T-helper 22 cell (primary cell): Measurements from ENCODE around the gene JAZF1.

ENCODE experiments used
- DNase-seq: peaks from one replicate; pipeline ENCODE4 v3.0.0-alpha.2; 2020; ENCODE audit warnings: low read depth

The JAZF1 gene

GRCh38 chr7:27967639-27968038 is 213.0 kb downstream of the JAZF1 start:
- DNase-seq, result no peak

GRCh38 chr7:27966219-27966780 is 214.3 kb downstream of the JAZF1 start:
- no peak for DNase-seq

GRCh38 chr7:27965650-27966049 is 214.9 kb downstream of the JAZF1 start:
- no peak for DNase-seq

GRCh38 chr7:27964820-27965219 is 215.8 kb downstream of the JAZF1 start:
- DNase-seq, result no peak

DNA sequence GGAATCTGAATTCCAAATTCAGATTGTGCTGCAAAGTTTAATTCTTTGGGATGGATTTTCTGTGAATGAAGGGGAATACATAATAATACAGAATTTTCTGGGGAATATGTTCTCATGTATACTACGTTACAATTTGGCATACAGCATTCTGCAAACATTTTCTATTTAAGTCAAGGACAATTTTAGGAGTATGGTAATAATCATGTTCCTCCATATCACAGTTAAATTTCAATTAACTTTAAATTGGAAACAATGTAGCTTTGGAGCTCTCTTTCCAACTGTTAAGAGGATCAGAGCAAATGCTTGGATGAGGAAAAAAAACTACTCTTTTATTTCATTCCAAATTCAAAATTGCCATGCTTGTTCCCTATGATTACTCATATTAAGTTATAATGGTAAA is 217.5 kb downstream of the JAZF1 start:
- DNase-seq, result no peak

GRCh38 chr7:27962273-27962672 is 218.3 kb downstream of the JAZF1 start:
- DNase-seq, result no peak

- no peak for DNase-seq
These were observed 219.3 kb downstream of the JAZF1 start for GRCh38 chr7:27961255-27961654.

DNA sequence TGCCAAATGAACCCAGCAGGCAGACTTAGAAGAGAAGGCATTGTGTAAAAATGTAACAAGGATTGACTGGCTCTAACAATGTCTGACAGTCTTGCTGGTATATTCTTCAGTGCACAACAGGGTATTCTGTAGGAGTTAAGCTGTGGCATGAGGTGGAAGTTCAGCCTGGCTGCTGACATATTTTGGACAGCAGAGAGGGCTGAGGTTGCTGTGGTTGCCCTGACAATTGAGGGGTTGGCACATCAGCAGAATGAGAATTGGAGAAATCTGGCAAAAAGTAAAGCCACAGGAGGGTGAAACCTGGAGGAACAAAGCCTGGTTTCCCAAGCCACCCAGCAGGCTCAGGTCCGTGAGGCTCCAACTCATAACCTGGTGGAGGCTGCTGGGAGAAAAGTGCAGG is 220.2 kb downstream of the JAZF1 start:
- no peak for DNase-seq

GRCh38 chr7:27958933-27959548 is 221.6 kb downstream of the JAZF1 start:
- no peak for DNase-seq

- no peak for DNase-seq
These were observed 225.0 kb downstream of the JAZF1 start for GRCh38 chr7:27955596-27955995.

- DNase-seq, result no peak
These were observed 225.6 kb downstream of the JAZF1 start for GRCh38 chr7:27955011-27955410.

DNA sequence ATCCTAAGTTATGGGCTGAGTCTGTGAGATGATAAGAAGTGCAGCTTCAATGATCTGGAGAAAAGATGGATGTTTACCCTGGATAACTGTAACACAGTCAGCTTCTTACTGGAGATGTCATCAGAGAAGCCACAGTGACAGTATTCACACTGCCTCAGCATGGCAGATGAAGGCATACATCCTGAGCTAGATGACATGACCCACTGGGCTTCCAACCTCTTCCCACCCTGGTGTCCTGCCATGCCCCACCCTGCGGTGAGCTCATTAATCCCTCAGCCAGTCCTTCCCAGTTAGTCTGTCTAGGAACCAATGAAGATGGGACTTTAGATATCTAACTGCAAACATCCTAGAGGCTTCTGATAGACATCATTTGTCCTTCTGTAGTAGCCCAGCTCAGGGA is 226.8 kb downstream of the JAZF1 start:
- DNase-seq, result no peak

DNA sequence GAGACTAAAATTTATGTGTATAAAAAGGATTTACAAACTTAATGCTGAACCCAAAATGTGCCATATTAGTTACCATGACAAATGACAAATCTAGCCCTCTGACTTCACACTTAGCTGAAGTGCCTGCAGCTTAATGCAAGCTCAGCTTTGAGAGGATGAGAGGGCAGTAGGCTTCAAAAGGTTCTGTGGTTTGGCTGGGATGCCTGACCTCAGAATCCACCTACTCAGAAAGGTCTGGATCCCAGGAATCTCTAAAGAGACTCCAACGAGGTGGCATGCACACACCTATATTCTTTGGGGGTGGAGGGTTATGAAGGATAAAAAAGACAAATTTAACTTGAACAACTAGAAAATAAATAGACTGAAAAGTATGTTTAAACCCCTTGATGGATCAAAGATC is 227.2 kb downstream of the JAZF1 start:
- DNase-seq, result no peak

- no peak for DNase-seq
These were observed 227.9 kb downstream of the JAZF1 start for GRCh38 chr7:27952456-27953285.

GRCh38 chr7:27950123-27950522 is 230.5 kb downstream of the JAZF1 start:
- DNase-seq, result no peak

DNA sequence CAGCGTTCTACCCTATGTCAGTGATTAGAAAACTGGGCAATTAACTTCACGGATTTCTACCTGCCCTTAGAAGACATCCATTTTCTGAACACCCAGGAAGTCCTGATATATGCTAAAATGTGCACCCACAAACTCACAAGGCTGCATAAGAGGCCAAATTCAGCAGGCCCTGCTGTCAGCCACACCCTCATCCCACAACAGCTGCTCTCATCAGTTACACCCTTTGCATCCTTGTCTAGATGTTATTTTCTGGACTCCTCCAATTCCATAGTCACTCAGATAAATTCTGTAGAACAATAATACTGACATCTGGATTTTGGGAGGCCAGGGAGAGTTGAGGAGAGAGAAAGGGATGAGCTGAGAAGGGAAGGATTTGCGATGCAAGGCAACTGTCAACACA is 231.7 kb downstream of the JAZF1 start:
- no peak for DNase-seq

DNA sequence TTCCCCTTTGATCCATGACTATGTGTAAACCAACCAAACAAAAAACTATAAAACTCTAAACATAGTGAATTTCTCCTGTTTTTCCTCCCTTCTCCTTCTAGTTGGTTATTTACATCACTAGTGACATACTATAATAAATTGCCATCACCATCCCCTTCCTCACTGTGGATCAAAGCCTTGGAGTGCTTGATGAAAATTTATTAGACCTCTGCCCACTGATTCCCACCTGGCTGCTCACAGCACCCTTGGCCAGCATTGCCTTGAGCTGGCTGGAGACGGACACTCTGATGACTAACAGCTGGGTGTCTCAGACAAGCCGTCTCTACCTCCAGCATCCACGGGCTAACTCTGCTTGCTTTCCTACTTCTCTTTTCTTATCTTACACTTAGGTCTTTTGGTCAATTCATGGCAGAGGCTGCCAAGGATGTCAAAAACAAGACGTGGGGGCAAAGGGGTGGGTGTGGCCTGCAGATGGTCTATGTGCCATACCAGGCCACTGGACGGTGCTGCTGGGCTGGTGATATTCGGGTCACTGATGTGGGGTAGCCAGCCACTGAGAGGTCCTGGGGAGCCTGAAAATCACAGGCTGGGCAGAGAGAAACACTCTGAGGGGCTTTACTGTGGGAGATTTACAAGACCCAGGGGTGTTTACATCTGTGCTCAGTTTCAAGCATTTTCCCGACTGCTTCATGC is 232.9 kb downstream of the JAZF1 start:
- DNase-seq, result no peak

DNA sequence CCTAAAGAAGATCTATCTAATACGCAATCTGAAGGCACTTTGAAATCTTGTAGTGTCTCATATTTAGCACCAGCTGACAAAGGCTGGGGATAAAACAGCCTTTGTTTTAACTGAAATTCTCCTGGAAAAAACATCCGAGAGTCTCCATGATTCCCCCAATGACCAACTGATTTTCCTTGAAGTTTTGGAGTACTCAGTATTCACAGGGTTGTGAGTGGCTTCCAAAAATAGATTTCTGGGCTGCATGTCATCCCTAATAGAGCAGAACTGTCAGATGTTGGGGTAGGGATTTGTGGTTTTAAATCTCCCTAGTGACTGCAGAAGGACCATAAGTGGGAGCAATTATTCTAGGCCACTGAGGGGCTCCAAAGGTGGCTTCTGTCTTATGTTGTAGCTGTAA is 234.2 kb downstream of the JAZF1 start:
- no peak for DNase-seq

DNA sequence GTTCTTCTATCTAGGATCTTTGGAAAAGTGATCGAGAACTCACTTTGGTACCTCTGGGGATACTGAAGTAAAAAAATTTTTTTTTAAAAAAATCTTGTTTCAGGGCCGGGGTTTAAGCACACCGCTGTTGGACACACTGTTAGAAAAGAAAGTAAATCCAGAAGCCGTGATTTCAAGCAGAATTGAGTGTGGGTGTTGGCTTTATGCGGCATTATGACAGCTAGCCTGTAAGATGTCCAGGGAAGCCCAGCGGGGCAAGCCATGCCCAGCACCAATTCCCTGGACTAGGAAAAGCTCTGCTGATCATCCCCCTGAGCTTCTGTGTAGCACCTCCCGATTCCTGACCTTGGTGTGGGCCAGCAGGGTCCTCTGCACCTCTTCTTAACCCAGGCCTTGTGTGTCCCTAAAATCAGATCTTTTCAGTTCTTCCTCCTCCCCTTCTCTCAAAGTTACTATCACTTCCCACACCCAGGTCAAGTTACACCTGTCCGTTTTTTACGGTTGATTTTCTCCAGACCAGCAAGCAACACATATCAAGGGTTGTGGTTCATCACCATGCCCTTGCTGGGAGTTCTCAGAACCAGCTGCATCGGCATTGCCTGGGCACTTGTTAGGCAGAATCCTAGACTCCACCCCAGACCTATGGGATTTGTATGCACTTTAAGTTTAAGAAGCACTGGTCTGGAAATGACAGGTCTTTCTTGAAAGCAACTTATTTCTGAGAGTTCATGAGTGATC is 235.4 kb downstream of the JAZF1 start:
- no peak for DNase-seq

- DNase-seq, result no peak
These were observed 236.0 kb downstream of the JAZF1 start for GRCh38 chr7:27944643-27945042.

DNA sequence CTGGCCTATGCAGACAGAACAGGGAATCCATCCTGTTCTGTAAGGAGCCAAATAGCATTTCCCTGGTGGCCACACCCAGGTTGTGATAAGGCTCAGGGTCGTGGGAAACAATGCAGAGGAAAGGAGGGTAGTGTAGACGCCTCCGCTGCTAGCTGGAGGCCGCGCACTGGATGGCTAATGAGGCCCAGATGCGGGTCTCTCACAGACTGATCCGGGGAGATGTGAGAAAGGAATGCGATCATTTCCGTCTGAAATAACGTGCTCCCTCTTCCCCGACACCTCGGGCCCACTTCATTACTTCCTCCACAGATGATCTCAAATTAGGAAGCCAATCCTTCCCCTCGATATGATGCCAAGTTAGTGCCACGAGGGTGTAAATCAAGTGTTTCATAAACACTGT is 237.4 kb downstream of the JAZF1 start:
- DNase-seq, result no peak

- no peak for DNase-seq
These were observed 237.9 kb downstream of the JAZF1 start for GRCh38 chr7:27942711-27943110.
